ENCODE results near the gene SORBS1. TPM values are rescaled to one million over a fixed set of nuclear protein-coding genes. Genes with fewer than 3 reads are reported as not detected.

The SORBS1 gene
- total and polyA plus RNA-seq, 2 of the 13 experiments (the other 11 are each of a cell fraction or from before 2014, with no cell fraction given) = 16.8 to 39.8 TPM

DNA sequence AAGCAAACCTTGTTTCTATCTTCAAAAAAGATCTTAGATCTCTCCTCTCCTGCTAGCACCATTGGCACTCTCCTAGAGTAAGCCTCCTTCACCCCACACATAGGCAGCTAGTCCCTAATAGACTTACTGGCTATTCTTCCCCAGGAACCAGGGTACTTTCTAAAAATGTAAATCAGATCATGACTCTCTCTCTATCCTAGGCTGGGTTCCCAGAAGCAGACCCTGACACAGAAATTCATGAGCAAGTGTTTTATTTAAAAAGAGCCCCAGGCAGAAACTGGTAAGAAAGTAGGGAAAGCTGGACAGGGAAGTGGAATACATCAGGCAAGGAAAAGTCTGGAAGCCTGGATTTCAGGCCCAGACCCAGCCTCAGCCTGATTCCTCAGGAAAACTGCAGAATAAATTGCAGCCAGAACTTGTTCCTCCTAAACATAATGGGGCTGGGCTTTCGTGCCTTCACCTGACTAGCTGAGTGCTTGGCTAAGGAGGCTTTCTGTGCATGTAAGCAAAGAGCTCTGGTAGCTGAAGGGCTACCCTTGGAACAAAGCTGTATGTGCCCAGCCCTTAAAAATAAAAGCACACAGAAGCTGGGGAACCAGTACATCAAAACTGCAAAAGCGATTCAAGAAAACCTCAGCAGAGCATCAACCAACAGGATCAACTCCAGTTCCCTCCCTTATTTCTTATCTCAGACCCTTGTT lies 18.8 kb upstream of the SORBS1 start:
- Histone ChIP-seq H3K36me3 (replicated peaks in 1 of 2; ENCODE audit: control insufficient read depth in 1 of 2, insufficient read depth in 2 of 2, low read length in 2 of 2) (no peaks in the 10 kb centered on the region), H3K4me2 (ENCODE audit: low read depth, low read length) (no peak overlapping the region), H3K9ac (ENCODE audit: insufficient read depth, low read depth, low read length) (no peak overlapping the region), H3K4me1 (ENCODE audit: insufficient read depth, low read length) (no peaks in the 10 kb centered on the region), H2AFZ (ENCODE audit: low read length) (no peak overlapping the region), H3K9me3 (ENCODE audit: low read length) (no peaks in the 10 kb centered on the region), H4K20me1 (ENCODE audit: insufficient read depth, low read length) (no peaks in the 10 kb centered on the region), H3K27ac (ENCODE audit: extremely low read length, insufficient read depth, low read length) (no peak overlapping the region), H3K27me3 (ENCODE audit: control insufficient read depth in 1 of 2, insufficient read depth in 2 of 2, low read length in 2 of 2) (no peaks in the 10 kb centered on the region), H3K79me2 (ENCODE audit: insufficient read depth, low read length) (no peaks in the 10 kb centered on the region), H3K4me3 (replicated peaks in 1 of 3; ENCODE audit: insufficient read depth in 1 of 3, low read depth in 2 of 3, low read length in 3 of 3) (no peak overlapping the region)
- FAIRE-seq (no peak), DNase-seq (ENCODE audit: low spot score) (no peak), ATAC-seq (no peak)
- in situ Hi-C loops (cut with HindIII; ENCODE audit: extremely low pct_ligation_motif_present, low pct_unique_long_range_greater_than_20kb) (no loop called here), intact Hi-C loops (cut with micrococcal nuclease; ENCODE audit: unreplicated experiment) (no loop called here)
- 65% methylated on average over 2 of the region's 2 CpGs for WGBS (ENCODE audit: low lambda C conversion rate)
- TF ChIP-seq NONO (IDR thresholded peaks at IDR 0.05) = no peak
- no peak for TF ChIP-seq NONO (CRISPR knock-in tag; conservative IDR thresholded peaks at IDR 0.05)
- no peak for TF ChIP-seq FOSL1 (CRISPR knock-in tag; IDR thresholded peaks at IDR 0.05; ENCODE audit: borderline replicate concordance)
- no peak for TF ChIP-seq NAIF1 (CRISPR knock-in tag; IDR thresholded peaks at IDR 0.05; ENCODE audit: borderline replicate concordance)
- no peak for TF ChIP-seq CENPBD1 (CRISPR knock-in tag; IDR thresholded peaks at IDR 0.05; ENCODE audit: borderline replicate concordance, low read depth)
- TF ChIP-seq, protein P1, sequence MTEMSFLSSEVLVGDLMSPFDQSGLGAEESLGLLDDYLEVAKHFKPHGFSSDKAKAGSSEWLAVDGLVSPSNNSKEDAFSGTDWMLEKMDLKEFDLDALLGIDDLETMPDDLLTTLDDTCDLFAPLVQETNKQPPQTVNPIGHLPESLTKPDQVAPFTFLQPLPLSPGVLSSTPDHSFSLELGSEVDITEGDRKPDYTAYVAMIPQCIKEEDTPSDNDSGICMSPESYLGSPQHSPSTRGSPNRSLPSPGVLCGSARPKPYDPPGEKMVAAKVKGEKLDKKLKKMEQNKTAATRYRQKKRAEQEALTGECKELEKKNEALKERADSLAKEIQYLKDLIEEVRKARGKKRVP (CRISPR knock-in tag; IDR thresholded peaks at IDR 0.05) = no peak
- TF ChIP-seq ELF3 (CRISPR knock-in tag; IDR thresholded peaks at IDR 0.05) = no peak
- TF ChIP-seq HOXA5 (CRISPR knock-in tag; IDR thresholded peaks at IDR 0.05) = no peak
- no peak for TF ChIP-seq NR0B2 (CRISPR knock-in tag; IDR thresholded peaks at IDR 0.05)
- no peak for TF ChIP-seq BHLHE40 (IDR thresholded peaks at IDR 0.05; ENCODE audit: low read length)
- no peak for TF ChIP-seq BCLAF1 (IDR thresholded peaks at IDR 0.05)
- TF ChIP-seq, protein P2, sequence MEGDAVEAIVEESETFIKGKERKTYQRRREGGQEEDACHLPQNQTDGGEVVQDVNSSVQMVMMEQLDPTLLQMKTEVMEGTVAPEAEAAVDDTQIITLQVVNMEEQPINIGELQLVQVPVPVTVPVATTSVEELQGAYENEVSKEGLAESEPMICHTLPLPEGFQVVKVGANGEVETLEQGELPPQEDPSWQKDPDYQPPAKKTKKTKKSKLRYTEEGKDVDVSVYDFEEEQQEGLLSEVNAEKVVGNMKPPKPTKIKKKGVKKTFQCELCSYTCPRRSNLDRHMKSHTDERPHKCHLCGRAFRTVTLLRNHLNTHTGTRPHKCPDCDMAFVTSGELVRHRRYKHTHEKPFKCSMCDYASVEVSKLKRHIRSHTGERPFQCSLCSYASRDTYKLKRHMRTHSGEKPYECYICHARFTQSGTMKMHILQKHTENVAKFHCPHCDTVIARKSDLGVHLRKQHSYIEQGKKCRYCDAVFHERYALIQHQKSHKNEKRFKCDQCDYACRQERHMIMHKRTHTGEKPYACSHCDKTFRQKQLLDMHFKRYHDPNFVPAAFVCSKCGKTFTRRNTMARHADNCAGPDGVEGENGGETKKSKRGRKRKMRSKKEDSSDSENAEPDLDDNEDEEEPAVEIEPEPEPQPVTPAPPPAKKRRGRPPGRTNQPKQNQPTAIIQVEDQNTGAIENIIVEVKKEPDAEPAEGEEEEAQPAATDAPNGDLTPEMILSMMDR (CRISPR knock-in tag; IDR thresholded peaks at IDR 0.05) = no peak
- TF ChIP-seq ZFAT (CRISPR knock-in tag; conservative IDR thresholded peaks at IDR 0.05) = no peak
- TF ChIP-seq, protein P3, sequence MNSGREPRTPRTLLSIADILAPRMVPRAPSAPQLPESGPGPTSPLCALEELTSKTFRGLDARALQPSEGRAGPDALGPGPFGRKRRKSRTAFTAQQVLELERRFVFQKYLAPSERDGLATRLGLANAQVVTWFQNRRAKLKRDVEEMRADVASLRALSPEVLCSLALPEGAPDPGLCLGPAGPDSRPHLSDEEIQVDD (CRISPR knock-in tag; IDR thresholded peaks at IDR 0.05; ENCODE audit: borderline replicate concordance) = no peak
- no peak for TF ChIP-seq NFYB (CRISPR knock-in tag; IDR thresholded peaks at IDR 0.05)
- no peak for TF ChIP-seq ZBTB1 (CRISPR knock-in tag; IDR thresholded peaks at IDR 0.05; ENCODE audit: borderline replicate concordance)
- TF ChIP-seq TGIF2 (CRISPR knock-in tag; IDR thresholded peaks at IDR 0.05) = no peak
- BruUV-seq (replicated peaks) = no TSS peak
- CTCF ChIA-PET (ENCODE audit: low intra/inter-chr PET ratio, low total read pairs) = no interaction called here
- POLR2A ChIA-PET = no interaction called here
